OCI-LY1 (cell line): ENCODE results near the gene PRUNE2.

Experiments used
- H2AFZ ChIP-seq: fragments of 200-600 bp; sonication (generic), shearing (Covaris generic); 2 replicates; pipeline ENCODE4 v1.6.0; 2014; ENCODE audit warnings: antibody characterized with exemption, mild to moderate bottlenecking, low read length
- H3F3A ChIP-seq: fragments of 200-600 bp; sonication (generic), shearing (Covaris generic); 2 replicates; pipeline ENCODE4 v1.6.0; 2014; ENCODE audit warnings: mild to moderate bottlenecking, antibody characterized with exemption, low read length, moderate library complexity; ENCODE audit not compliant: insufficient read depth
- H3K27ac ChIP-seq: fragments of 200-600 bp; sonication (generic); 2 replicates; pipeline ENCODE4 v1.5.1; 2014; ENCODE audit warnings: low read length, mixed run types, mild to moderate bottlenecking, low read depth; ENCODE audit not compliant: poor library complexity, severe bottlenecking
- H3K27me3 ChIP-seq: fragments of 200-600 bp; sonication (generic); 2 replicates; pipeline ENCODE4 v1.6.0; 2014; ENCODE audit warnings: antibody characterized with exemption, mild to moderate bottlenecking, low read length, moderate library complexity; ENCODE audit not compliant: insufficient read depth
- H3K36me3 ChIP-seq: fragments of 200-600 bp; sonication (generic); 2 replicates; pipeline ENCODE4 v1.6.1; 2014; ENCODE audit warnings: mild to moderate bottlenecking, antibody characterized with exemption, low read length, moderate library complexity, mixed read lengths; ENCODE audit not compliant: insufficient read depth
- H3K4me1 ChIP-seq: fragments of 200-600 bp; sonication (generic); 2 replicates; pipeline ENCODE4 v1.5.1; 2014; ENCODE audit warnings: mild to moderate bottlenecking, low read length, moderate library complexity; ENCODE audit not compliant: insufficient read depth, severe bottlenecking
- H3K4me2 ChIP-seq: fragments of 200-600 bp; sonication (generic), shearing (Covaris generic); 2 replicates; pipeline ENCODE4 v1.6.1; 2014; ENCODE audit warnings: low read length
- H3K4me3 ChIP-seq: fragments of 200-600 bp; sonication (generic); 2 replicates; pipeline ENCODE4 v1.5.1; 2014; ENCODE audit warnings: low read length, low read depth, mild to moderate bottlenecking, mixed read lengths; ENCODE audit not compliant: poor library complexity, severe bottlenecking
- H3K79me2 ChIP-seq: fragments of 200-600 bp; shearing (Covaris generic); 2 replicates; pipeline ENCODE4 v1.6.1; 2016; ENCODE audit warnings: mixed run types, low read length, mixed read lengths; ENCODE audit not compliant: insufficient read depth
- H3K9ac ChIP-seq: fragments of 200-600 bp; sonication (generic), shearing (Covaris generic); 2 replicates; pipeline ENCODE4 v1.6.1; 2014; ENCODE audit warnings: mild to moderate bottlenecking, low read length, mixed read lengths
- H3K9me2 ChIP-seq: fragments of 200-600 bp; sonication (generic), shearing (Covaris generic); 2 replicates; pipeline ENCODE4 v1.6.1; 2014; ENCODE audit warnings: low read depth, mild to moderate bottlenecking, low read length, mixed read lengths
- H3K9me3 ChIP-seq: fragments of 200-600 bp; shearing (Covaris generic); 2 replicates; pipeline ENCODE4 v1.6.1; 2014; ENCODE audit warnings: low read length, mixed read lengths
- H4K20me1 ChIP-seq: fragments of 200-600 bp; sonication (generic), shearing (Covaris generic); 2 replicates; pipeline ENCODE4 v1.6.0; 2016; ENCODE audit warnings: mild to moderate bottlenecking, low read length; ENCODE audit not compliant: insufficient read depth
- EZH2 ChIP-seq: fragments of 200-600 bp; sonication (generic), shearing (Covaris generic); IDR thresholded peaks from 2 replicates; pipeline ENCODE4 v1.8.0; 2017; ENCODE audit warnings: borderline replicate concordance, mixed run types, mild to moderate bottlenecking, antibody characterized with exemption, low read length, moderate library complexity, mixed read lengths
- TF ChIP-seq, protein P1 (sequence below): fragments of 200-600 bp; sonication (generic), shearing (Covaris generic); IDR thresholded peaks from 2 replicates; pipeline ENCODE4 v1.5.1; 2017; ENCODE audit warnings: mild to moderate bottlenecking, antibody characterized with exemption, low read length, moderate library complexity, mixed read lengths

The PRUNE2 gene

DNA sequence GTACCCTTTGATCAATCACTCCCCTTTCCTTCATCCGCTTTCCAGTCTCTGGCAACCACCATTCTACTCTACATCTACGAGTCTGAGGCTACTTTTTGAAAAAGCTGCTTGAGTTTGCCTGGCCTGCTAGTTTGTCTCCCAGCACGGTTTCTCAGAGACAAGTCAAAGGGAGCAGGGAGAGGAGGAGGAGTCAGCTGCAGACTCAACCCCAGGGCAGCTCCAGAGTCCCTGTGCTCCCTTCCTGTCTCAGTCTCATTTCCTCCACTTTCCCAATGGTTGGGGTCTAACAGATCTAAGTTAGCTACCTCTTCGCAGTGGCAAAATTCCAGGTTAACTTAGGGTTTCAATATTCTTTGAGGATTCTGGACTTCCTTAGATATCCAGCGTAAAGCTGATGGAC is 221.7 kb downstream of the PRUNE2 start:
- Histone ChIP-seq H3K27ac (no peak overlapping the region), H3K4me1 (no peaks in the 10 kb centered on the region), H3K4me2 (no peak overlapping the region), H3K27me3 (no peaks in the 10 kb centered on the region; the same call in 1 of the 2 replicates), H3K9me3 (peaks cover 4% of the 10 kb centered on the region; the same call in 1 of the 2 replicates), H4K20me1 (no peaks in the 10 kb centered on the region), H2AFZ (no peak overlapping the region), H3F3A (no peaks in the 10 kb centered on the region), H3K9ac (no peak overlapping the region), H3K9me2 (no peaks in the 10 kb centered on the region), H3K79me2 (no peaks in the 10 kb centered on the region), H3K4me3 (no peak overlapping the region), H3K36me3 (no peaks in the 10 kb centered on the region)
- TF ChIP-seq EZH2, result no peak
- TF ChIP-seq, protein P1, sequence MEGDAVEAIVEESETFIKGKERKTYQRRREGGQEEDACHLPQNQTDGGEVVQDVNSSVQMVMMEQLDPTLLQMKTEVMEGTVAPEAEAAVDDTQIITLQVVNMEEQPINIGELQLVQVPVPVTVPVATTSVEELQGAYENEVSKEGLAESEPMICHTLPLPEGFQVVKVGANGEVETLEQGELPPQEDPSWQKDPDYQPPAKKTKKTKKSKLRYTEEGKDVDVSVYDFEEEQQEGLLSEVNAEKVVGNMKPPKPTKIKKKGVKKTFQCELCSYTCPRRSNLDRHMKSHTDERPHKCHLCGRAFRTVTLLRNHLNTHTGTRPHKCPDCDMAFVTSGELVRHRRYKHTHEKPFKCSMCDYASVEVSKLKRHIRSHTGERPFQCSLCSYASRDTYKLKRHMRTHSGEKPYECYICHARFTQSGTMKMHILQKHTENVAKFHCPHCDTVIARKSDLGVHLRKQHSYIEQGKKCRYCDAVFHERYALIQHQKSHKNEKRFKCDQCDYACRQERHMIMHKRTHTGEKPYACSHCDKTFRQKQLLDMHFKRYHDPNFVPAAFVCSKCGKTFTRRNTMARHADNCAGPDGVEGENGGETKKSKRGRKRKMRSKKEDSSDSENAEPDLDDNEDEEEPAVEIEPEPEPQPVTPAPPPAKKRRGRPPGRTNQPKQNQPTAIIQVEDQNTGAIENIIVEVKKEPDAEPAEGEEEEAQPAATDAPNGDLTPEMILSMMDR, result no peak

DNA sequence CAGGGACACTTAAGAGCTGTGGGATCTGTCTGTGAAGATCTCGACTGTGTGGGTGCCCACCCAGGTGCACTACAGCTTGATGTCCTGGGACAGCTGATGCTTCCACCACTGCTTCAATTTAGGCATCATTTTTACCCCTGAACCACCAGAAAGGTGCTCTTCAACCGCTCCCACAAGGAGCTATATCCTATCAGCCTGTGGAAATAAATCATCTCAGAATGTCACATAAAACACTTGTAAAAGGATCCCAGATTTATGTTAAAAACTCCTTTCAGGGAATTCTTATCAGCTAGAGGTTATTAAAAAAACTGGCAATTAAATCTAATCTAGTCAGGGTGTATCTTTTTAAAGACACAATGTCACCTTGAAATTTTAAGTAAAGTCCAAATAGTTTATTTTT is 224.4 kb downstream of the PRUNE2 start:
- Histone ChIP-seq H3K36me3 (no peaks in the 10 kb centered on the region), H3K9ac (no peak overlapping the region), H3K27me3 (no peaks in the 10 kb centered on the region; the same call in 1 of the 2 replicates), H3K4me3 (no peak overlapping the region), H3K27ac (no peak overlapping the region), H3F3A (no peaks in the 10 kb centered on the region), H3K79me2 (no peaks in the 10 kb centered on the region), H3K4me2 (no peak overlapping the region), H2AFZ (no peak overlapping the region), H3K9me2 (no peaks in the 10 kb centered on the region), H3K4me1 (no peaks in the 10 kb centered on the region), H3K9me3 (peaks cover 4% of the 10 kb centered on the region; the same call in 1 of the 2 replicates), H4K20me1 (no peaks in the 10 kb centered on the region)
- no peak for TF ChIP-seq EZH2

DNA sequence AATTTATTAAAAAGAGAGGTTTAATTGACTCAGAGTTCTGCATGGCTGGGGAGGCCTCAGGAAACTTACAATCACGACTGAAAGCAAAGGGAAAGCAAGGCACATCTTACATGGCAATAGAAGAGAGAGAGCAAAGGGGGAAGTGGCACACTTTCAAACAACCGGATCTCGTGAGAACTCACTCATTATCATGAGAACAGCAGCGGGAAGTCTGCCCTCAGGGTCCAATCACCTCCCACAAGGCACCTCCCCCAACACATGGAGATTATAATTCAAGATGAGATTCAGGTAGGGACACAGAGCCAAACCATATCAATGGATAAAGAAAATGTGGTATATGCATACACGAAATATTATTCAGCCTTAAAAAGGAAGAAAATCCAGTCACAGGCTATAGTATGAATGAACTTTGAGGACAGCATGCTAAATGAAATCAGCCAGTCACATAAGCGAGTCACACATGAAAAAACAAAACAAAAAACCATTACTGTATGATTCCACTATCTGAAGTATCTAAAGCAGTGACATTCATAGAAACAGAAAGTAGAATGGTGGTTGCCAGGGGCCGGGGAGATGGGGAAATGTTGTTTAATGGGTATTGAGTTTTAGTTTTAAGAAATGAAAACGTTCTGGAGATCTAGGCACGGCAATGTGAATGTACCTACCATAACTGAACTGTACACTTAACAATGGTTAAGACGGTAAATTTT is 225.0 kb downstream of the PRUNE2 start:
- Histone ChIP-seq H3K9ac (no peak overlapping the region), H2AFZ (no peak overlapping the region), H3K4me1 (no peaks in the 10 kb centered on the region), H4K20me1 (no peaks in the 10 kb centered on the region), H3K9me2 (no peaks in the 10 kb centered on the region), H3K27ac (no peak overlapping the region), H3F3A (no peaks in the 10 kb centered on the region), H3K4me3 (no peak overlapping the region), H3K27me3 (no peaks in the 10 kb centered on the region; the same call in 1 of the 2 replicates), H3K36me3 (no peaks in the 10 kb centered on the region), H3K79me2 (no peaks in the 10 kb centered on the region), H3K9me3 (peaks cover 4% of the 10 kb centered on the region; the same call in 1 of the 2 replicates), H3K4me2 (no peak overlapping the region)
- TF ChIP-seq, protein P1, result no peak
- TF ChIP-seq EZH2, result no peak
